GM18873 (cell line): ENCODE measurements around the gene FLCN.
"Not testable (repeated sequence)": the region's sequence is repeated elsewhere in the genome, so short reads cannot be mapped to it uniquely, and the experiment has no call there.

Experiments
- ATAC-seq: cut with Tn5 transposase; IDR thresholded peaks from one replicate; pipeline ENCODE4 v1.9.1; 2021; ENCODE audit warnings: mild to moderate bottlenecking, moderate library complexity, moderate number of reproducible peaks; ENCODE audit not compliant: unreplicated experiment, low FRiP score

Gene FLCN

DNA sequence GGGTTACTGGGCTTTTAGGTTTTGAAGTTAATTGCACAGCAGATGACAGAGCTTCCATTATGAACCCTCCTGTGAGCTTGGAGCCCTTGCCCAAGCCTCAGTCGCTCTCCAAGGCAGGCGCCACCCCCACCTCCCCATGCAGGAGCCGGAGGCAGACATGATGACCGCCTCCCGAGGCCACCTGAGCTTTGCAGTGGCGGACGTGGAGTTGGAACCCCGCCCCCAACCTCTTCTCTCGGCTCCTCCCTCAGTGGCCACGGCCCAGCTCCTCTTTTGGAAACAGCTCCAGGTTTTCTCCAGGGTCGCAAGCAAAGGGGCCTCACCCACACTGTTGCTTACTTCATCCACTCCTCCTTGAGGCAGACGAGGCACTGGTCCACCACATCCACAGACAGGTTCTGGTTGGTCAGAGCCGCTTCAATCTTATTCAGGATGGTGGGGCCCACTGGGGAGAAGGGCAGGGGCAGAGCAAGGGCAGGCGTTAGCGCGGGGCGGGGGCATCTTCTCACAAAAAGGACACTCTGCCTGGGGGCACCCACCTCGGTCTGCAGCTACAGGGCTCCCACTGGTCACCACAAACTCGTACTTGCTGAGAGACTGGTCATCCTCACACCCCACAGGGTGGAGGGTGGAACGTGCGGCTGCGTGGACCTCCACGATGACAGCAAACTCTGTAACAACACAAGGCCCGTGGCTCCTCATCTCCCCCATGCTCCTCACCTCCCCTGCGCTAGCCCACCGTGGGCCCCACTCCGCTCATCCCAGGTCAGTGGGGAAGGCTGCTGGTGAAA lies 22.1 kb downstream of the FLCN start:
- no peak for ATAC-seq

DNA sequence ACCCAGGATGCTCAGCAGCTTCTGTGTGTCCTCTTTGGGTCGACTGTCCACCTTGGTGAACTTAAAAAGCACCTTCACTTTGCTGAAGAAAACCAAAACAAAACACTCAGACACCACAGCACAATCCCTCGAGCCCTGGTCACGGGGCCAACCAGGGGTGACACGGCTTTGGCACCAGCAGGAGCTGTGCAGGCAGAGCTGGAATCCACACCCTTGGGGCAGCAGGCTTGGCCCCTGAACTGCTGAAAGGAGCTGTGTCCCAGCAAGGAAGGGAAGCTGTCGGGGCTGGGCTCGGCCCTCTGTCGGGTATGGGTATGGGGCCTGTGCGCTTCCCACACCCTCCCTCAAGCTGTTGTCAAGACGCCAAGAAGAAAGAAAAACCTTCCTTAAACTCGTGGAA lies 23.2 kb downstream of the FLCN start:
- ATAC-seq = no peak

DNA sequence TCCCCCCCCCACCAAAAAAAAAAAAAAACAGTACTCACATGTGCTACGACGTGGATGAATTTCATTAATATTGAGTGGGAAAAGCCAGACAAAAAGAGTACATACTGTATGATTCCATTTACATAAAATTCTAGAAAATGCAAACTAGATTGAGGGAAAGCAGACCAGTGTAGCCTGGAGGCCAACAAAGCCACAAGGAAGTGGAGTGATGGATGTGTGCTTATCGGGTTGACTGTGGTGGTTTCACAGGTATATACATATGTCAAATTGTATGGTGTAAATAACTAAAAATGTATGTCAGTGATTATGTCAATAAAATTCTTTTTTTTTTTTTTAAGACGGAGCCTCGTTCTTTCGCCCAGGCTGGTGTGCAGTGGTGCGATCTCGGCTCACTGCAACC lies 29.0 kb downstream of the FLCN start:
- ATAC-seq = no peak

DNA sequence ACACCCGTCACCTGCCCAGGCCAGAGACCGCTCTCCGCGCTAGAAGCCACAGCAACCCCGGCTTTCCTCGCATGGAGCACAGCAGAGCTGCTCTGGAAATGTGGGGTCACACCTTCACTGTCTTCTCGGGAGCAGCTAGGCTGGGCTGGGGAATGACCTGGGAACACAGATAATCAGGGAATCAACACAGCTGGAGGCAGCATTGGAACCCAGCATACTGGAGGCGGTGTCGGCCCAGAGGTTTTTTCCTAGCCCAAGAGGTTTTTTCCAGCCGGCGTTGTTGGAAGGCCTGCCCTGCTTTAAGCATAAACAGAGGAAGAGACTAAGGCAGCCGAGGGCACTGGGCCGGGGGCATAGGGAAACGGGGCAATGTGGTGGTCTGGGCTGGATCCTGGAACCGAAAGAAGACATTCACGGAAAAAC lies 30.0 kb downstream of the FLCN start:
- no peak for ATAC-seq

DNA sequence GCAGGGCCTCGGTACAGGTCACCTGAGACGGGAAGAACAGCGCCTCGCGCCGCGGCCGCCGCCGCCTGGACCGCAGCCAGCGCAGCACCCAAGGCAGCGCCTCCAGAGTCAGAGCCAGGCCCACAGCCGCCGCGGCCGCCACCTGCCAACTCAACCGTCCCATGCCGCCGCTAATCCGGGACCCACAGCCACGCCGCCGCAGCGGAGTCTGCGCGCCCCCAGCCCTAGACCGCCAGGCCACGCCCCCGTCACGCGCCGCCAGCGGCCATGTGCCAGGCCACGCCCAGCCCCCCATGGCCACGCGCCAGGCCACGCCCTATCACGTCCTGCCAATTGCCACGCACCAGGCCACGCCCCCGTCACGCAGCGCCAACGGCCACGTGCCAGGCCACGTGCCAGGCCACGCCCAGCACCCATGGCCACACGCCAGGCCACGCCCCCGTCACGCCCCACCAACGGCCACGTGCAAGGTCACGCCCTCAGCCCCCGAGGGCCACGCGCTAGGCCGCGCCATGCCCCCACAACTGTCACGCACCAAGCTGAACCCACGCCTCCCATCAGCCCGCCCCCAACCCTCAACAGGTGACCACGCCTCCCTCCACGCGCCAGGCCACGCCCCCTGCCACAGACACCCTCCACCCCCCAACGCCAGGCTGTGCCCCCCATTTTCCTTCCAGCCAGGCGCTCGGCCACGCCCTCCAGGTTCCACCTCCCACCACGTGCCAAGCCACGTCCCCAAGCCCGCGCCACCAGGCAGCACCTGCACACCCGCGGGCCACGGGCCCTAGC lies 30.6 kb downstream of the FLCN start, which contains the start of gene PLD6:
TSS of gene PLD6 (minus strand) at position 210 of the 789 bp plus-strand sequence. CDS start at position 163, 47 bp downstream.
- ATAC-seq = peak; percentile 47

DNA sequence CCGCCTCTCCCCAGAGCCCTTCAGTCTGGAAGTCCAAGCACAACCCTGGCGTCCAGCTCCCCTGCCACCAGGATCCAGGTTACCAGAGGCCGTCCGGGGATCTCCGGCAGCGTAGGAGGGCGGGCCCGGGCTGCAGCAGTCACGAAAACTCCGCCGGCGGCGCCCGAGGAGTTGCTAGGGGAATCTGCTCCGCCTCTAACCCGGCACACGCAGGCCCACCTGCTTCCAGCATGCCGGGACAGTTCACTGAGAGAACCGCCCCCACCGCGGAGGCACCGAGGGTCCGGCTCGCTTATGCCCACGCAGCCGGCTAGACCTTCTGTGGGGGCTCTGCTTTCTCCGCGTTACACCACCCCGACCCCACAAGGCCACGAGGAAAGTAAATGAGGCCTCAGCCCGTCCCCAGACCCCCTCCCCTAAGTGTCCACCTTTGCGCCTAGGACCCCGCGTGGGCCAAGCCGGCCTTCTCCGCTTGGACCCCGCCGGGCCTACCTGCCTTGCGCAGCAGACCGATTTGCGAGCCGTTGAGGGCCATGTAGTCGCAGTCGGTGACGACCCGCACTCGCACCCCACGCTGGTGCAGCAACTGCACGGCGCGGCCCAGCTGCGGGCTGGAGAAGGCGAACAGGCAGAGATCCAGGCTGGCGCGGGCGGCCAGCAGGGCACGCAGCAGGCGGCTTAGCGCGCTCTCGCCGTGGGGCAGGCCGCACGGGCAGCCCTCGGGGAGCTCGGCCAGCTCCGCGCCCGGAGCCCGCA lies 31.4 kb downstream of the FLCN start:
- peak; percentile 29 for ATAC-seq

DNA sequence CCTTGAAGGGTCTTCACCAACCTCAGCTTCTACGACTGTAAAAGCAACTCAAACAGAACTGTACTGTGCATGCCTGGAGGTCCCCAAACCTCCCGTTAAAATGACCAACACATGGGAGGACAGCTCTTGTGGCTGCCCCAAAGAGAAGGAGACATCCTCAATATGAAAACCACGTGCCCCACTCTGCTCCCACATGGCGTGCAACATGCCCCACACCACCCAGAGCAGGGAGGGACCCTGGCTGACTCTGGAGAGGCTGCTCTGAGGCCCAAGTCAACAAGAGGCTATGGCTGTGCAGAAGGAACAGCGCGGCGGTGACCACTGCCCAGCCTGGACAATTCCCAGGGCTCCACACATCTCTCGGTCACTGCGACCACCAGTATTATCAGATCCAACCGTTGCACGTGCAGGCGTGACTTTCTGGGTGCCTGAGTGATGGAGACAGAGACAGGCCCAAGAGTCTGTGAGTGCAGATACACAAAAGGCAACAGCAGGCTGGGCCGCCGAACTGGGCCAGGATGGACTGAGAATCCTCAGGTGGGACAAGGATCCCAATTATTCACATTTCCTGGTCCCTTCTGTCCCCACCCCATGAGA lies 32.2 kb downstream of the FLCN start:
- ATAC-seq = no peak

DNA sequence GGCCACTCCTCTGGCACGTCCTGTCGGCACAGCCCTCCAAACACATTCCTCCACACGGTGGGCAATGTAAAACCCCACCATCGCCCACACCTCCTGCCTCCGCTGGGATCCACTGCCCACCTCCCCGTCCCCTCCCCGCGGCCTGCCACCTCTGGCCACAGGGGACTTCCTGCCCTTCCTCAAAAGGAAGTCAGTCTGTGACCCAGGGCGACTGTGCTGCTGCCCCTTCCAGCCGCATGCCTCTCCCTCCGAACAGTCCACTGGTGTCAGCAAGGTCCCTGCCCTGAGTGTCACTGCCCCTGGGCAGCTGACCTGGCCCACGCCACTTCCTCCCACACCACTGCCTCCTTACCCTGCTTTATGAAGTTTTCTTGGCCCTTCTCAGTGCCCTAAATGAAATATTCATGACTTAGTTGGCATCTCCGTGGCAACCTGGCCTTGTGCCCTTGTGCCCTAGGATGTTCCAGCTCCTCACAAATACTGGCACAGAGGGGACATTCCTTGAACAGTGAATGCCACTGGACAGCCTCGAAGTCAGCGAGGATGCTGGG lies 32.9 kb downstream of the FLCN start:
- no peak for ATAC-seq

DNA sequence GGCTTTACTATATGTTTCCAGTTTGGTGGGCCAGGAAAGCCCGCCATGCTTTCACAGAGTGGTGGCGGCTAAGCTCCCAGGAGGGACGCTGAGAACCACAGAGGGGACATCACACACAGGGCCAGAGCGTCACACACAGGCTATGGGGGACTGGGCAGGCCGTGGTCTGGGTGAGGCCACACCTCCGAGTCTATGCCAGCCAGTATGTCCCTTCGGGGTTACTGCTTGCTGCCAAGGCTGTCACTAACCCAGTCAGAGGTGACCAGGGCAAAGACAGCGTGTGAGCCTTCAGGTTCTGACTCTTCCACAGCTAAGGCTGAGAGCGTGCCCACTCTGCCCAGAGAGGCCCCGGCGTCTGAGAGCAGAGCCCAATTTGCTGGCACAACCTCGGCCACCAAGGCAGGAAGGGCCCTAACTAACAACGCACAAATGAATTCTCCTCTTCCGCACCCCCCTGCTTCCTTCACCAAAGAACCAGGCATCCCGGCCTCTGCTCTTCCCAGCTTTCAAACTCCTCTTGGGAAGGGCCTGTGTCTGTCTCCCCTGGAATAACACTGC lies 33.7 kb downstream of the FLCN start:
- ATAC-seq = no peak

DNA sequence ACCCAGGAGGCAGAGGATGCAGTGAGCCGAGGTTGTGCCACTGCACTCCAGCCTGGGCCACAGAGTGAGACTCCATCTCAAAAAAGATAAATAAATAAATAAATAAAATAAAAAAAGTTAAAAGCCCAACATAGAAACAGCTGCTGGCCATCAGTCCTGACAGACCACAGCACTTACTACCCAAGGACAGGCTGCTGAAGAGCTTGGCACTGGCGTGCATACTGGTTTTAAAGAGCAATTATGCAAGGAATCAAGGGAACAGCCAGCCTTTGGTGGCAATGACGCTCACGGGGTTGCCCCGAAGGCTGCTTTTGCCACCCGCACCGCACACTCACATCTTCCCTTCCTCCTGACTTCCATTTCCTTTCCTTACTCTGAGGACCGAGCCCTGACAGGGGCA lies 35.1 kb downstream of the FLCN start:
- no peak for ATAC-seq

DNA sequence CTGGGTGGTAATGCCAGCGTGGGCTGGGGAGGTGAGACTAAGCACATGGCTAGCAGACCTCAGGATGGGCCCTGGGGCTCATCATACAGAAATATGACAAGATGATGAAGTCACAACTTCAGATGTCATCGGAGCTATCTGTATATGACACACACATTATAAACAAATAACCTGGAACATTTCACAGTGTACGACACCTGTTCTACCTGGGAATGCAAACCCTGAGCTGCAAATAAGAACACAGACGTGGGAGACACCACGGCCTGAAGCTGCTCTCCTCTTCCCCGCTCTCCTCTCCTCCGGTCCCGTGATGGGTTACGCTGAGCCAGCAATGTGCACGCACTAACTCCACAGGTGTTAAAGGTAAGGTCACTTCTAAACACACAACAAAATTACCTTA lies 35.7 kb downstream of the FLCN start:
- ATAC-seq = no peak

DNA sequence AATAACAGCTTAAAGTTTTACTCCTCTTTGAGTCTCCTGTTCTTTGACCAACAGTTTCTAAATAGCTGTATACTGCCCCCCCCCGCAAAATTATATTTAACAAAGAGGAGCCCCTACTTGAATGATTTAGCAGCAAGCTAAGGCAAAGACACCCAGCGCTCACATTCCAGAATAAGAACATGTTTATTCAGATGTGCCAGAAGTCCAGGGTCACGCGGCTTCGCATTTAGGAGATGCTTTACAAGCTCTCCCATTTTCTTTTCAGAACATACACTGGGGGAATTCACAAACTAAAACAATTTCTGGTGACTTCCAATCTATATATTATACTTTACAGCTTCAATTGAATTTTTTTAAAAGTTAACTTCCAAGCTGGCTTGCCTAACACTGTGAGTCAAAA lies 36.1 kb downstream of the FLCN start:
- no peak for ATAC-seq

DNA sequence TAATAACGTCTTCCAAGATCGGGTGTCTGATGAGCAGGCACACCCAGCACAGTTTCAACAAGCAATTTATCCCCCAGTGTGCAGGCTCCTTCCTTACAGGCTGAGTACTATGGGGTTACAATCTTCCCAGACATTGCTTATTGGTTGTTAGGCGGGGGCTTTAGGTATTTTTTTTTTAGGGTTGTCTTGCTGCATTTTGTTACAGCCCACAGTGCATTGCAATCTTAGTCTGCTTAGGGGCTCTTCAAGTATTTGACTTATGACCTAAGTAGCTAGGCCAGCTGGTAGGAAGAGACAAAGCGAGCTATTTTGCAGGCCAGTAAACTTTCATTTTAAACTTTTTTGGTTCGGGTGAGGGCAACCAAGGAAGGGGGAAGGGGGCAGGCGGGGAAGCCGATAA lies 36.7 kb downstream of the FLCN start:
- no peak for ATAC-seq

DNA sequence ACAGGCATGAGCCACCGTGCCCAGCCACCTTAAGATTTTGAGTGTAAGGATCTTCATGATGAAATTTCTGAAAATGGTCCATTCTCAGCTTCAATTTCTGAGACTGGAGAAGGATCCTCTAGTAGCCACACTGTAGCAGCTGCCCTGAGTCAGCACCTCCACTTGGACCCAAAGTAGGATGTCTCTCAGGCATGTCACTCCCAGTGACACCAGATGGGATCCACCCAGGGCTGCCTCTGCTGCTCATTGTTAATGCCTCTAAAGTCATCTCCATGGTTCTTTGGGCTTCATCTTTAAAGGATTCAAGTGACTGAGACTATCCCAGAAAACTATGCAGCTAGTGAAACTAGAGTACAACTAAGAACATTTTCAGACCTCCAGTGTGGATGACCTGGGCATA lies 38.7 kb downstream of the FLCN start:
- ATAC-seq = no peak

DNA sequence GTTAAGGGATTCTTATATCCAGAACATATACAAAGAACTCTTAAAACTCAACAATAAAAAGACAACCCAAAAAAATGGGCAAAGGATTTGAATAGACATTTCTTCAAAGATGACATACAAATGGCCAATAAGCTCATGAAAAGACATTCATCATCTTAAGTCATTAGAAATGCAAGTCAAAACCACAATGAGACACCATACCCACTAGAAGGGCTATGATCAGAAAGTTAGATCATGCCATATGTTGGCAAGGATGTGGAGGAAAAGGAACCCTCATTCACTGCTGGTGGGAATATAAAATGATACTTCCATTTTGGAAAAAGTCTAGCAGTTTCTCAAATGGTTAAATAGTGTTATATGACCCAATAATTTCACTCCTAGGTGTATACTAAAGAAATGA lies 40.2 kb downstream of the FLCN start:
- no peak for ATAC-seq

DNA sequence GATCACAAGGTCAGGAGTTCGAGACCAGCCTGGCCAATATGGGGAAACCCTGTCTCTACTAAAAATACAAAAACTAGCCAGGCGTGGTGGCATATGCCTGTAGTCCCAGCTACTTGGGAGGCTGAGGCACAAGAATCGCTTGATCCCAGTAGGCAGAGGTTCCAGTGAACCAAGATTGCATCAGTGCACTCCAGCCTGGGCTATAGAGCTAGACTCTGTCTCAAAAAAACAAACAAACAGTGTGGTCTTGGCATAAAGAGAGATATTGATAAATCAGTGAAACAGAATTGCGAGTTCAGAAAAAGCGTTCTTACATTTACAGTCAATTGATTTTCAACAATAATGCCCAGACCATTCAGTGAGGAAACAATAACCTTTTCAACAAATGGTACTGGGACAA lies 41.5 kb downstream of the FLCN start:
- not testable (repeated sequence) for ATAC-seq

DNA sequence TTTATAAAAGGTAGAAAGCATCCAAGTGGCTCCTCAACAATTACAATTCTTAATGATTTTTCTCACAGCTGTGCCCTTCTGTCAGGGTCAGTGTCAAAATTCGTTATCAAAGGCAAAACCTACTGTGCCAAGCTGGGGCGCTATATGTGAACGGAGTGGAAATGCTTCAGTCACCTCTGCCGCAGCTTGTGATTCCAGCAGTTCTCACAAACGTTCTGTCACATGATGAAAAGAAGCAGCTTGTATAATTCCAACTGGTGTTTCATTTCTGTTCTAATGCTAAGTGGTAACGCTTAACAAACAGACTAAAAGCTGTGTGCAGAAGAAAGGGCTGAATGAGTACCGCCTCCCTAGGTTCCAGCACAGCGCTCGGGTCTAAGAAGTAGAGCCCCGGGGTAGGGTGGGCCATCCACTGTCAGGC lies 45.0 kb downstream of the FLCN start:
- ATAC-seq = no peak

DNA sequence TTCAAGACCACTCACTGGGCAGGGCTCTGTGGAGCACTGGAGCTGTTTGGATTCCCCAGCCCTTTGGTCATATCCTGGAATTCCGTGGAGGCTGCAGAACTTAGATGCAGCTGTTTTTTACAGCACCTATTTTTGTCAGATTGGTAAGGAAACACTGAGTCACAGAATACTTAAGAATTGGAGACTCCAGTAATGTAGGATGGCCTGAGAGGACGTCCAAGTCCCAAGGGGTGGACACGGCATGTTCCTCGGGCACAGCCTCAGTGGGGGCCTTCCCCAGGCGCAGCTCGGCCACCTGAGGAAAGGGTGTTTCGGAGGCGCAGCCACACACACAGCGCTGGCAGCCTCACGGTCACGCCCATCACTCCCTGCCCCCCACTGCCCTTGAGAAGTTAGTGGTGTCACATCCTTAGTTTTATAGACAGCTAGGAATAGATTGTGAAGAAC lies 45.6 kb downstream of the FLCN start:
- no peak for ATAC-seq

DNA sequence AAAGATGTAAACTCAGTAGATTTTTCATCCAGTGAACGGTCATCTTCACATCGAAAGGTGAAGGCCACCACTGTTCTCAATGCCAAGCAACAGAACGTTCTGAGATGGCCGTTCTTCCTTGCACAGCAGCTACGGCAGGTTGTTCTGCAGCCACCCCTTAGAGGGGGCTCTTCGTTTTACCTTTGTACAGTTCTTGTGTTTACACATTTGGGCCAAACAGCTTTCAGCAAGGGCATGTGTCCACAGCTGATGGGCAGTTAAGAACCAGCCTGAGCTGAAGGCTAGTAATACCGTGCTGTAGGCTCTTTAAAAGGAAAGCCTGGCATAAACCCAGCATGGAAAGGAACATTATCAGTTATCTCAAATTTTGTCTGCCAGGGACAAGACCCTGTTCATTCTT lies 46.8 kb downstream of the FLCN start:
- no peak for ATAC-seq

DNA sequence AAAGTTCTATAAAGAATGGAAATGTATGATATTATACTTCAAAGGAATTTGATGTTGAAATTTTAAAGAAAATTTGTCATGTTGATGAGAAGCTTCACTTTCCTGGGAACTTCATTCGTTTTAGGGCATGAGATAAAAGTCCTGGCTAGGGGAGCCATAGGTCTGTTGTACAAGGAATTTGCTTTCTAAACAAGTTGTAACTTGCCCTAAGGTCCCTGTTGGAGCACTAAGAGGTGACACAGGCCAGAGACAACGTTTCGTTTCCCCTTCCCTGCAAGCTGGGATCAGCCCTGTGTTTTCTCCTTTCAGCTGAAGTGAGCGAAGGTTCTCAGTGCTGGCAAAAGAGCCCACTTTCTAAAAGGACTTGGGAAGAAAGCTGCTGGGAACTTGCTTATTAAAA lies 47.4 kb downstream of the FLCN start:
- ATAC-seq = no peak
